HepG2 (cell line): ENCODE measurements around the gene CIBAR2. TPM values are rescaled to one million over a fixed set of nuclear protein-coding genes. Genes with fewer than 3 reads are reported as not detected.

Experiments
- ADNP ChIP-seq: sonication (generic); formaldehyde crosslinking; IDR thresholded peaks from 2 replicates; pipeline ENCODE4 v1.4.0; 2020; ENCODE audit warnings: missing genetic modification reagents
- CEBPB ChIP-seq: IDR thresholded peaks from 2 replicates; pipeline ENCODE4 v1.6.1; 2011; ENCODE audit warnings: low read depth, low read length, improper control_type of control experiment, borderline replicate concordance
- ELF1 ChIP-seq: sonication (generic); formaldehyde crosslinking; IDR thresholded peaks from 2 replicates; pipeline ENCODE4 v1.4.0; 2020; ENCODE audit warnings: missing genetic modification reagents
- ETV6 ChIP-seq: sonication (generic); formaldehyde crosslinking; conservative IDR thresholded peaks from 2 replicates; pipeline ENCODE4 v1.4.0; 2020; ENCODE audit warnings: missing genetic modification reagents
- FOXK1 ChIP-seq: sonication (generic); formaldehyde crosslinking; IDR thresholded peaks from 2 replicates; pipeline ENCODE4 v1.4.0; 2020; ENCODE audit warnings: low read depth, missing genetic modification reagents, borderline replicate concordance
- HNRNPK ChIP-seq: fragments of 200-400 bp; formaldehyde crosslinking; IDR thresholded peaks from 2 replicates; pipeline ENCODE4 v1.6.1; 2018; ENCODE audit warnings: low read length, low read depth, moderate library complexity, mild to moderate bottlenecking; ENCODE audit not compliant: poor library complexity, severe bottlenecking
- JDP2 ChIP-seq: sonication (generic); formaldehyde crosslinking; IDR thresholded peaks from 2 replicates; pipeline ENCODE4 v1.8.1; 2022; ENCODE audit warnings: missing genetic modification reagents, borderline replicate concordance
- KDM5A ChIP-seq: fragments of 200-600 bp; sonication (generic); IDR thresholded peaks from 2 replicates; pipeline ENCODE4 v1.7.0; 2018; ENCODE audit warnings: antibody characterized with exemption, mild to moderate bottlenecking, low read length, borderline replicate concordance
- MBNL3 ChIP-seq: fragments of 250-450 bp; sonication (Bioruptor Pico); conservative IDR thresholded peaks from 2 replicates; pipeline ENCODE4 v1.8.0; 2022; ENCODE audit warnings: mild to moderate bottlenecking, inconsistent platforms
- MEF2D ChIP-seq: sonication (generic); formaldehyde crosslinking; IDR thresholded peaks from 2 replicates; pipeline ENCODE4 v1.5.1; 2020; ENCODE audit warnings: mild to moderate bottlenecking, missing genetic modification reagents
- NFYB ChIP-seq: sonication (generic); formaldehyde crosslinking; IDR thresholded peaks from 2 replicates; pipeline ENCODE4 v1.4.0; 2020; ENCODE audit warnings: missing genetic modification reagents
- NR2F1 ChIP-seq, 2 experiments: fragments of 450-650 bp in 1 of 2; formaldehyde crosslinking in 1 of 2; IDR thresholded peaks; 2 replicates each; pipeline versions ENCODE4 v1.5.0 to v1.6.1; 2016 to 2020; ENCODE audit warnings: mild to moderate bottlenecking in 1 of 2, missing compliant biosample characterization in 1 of 2, missing genetic modification reagents in 1 of 2, moderate library complexity in 1 of 2
- PHB2 ChIP-seq: fragments of 450-650 bp; IDR thresholded peaks from 2 replicates; pipeline ENCODE4 v1.6.1; 2018; ENCODE audit not compliant: partially characterized antibody
- TCF7 ChIP-seq: sonication (generic); IDR thresholded peaks from 2 replicates; pipeline ENCODE4 v1.6.1; 2016; ENCODE audit warnings: antibody characterized with exemption, low read depth
- ZFP36 ChIP-seq: fragments of 150-350 bp; IDR thresholded peaks from 2 replicates; pipeline ENCODE4 v1.6.1; 2018; ENCODE audit warnings: borderline replicate concordance, low read length, low read depth; ENCODE audit not compliant: partially characterized antibody
- ZNF468 ChIP-seq: sonication (generic); formaldehyde crosslinking; IDR thresholded peaks from 2 replicates; pipeline ENCODE4 v1.8.0; 2022; ENCODE audit warnings: mild to moderate bottlenecking, moderate library complexity, missing genetic modification reagents
- ZNF558 ChIP-seq: sonication (generic); formaldehyde crosslinking; IDR thresholded peaks from 2 replicates; pipeline ENCODE4 v1.9.0; 2022; ENCODE audit warnings: mild to moderate bottlenecking, missing genetic modification reagents, borderline replicate concordance
- ZNF569 ChIP-seq: sonication (generic); formaldehyde crosslinking; IDR thresholded peaks from 2 replicates; pipeline ENCODE4 v1.5.0; 2020; ENCODE audit warnings: mild to moderate bottlenecking, missing genetic modification reagents, moderate library complexity, borderline replicate concordance
- ZNF629 ChIP-seq: sonication (generic); formaldehyde crosslinking; conservative IDR thresholded peaks from 2 replicates; pipeline ENCODE4 v1.5.0; 2020; ENCODE audit warnings: missing genetic modification reagents
- ZSCAN31 ChIP-seq: sonication (generic); formaldehyde crosslinking; IDR thresholded peaks from 2 replicates; pipeline ENCODE4 v1.5.0; 2020; ENCODE audit warnings: low read depth, mild to moderate bottlenecking, missing genetic modification reagents
- polyA plus RNA-seq, 8 experiments: library from polyadenylated mRNA; depleted of rRNA in 3 of 8; stranded (reverse) in 7 of 8; unstranded in 1 of 8; fragments of >200 nt; fragmentation: Illumina TruSeq in 4 of 8; extraction: Trizol in 4 of 8; gene quantifications; 2 replicates each; pipeline versions ENCODE4 v1.2.1 to v1.2.3, GENCODE V29; 2011 to 2016; ENCODE audit warnings: low read depth in 4 of 8, missing spikeins in 1 of 8, mixed read lengths in 1 of 8; ENCODE audit not compliant: insufficient read depth in 1 of 8
- total RNA-seq, 5 experiments: library from RNA; depleted of rRNA; stranded (reverse); fragments of >200 nt; fragmentation: Illumina TruSeq; extraction: Trizol; gene quantifications; 2 replicates each; pipeline ENCODE4 v1.2.3, GENCODE V29; 2016; ENCODE audit warnings: low read depth in 1 of 5
- TF ChIP-seq, protein P1 (sequence below): sonication (generic); formaldehyde crosslinking; conservative IDR thresholded peaks from 2 replicates; pipeline ENCODE4 v1.5.0; 2020; ENCODE audit warnings: missing genetic modification reagents
- TF ChIP-seq, protein P2 (sequence below): sonication (generic); formaldehyde crosslinking; IDR thresholded peaks from 2 replicates; pipeline ENCODE4 v1.5.1; 2020; ENCODE audit warnings: mild to moderate bottlenecking, missing genetic modification reagents
- TF ChIP-seq, protein P3 (sequence below): sonication (generic); formaldehyde crosslinking; IDR thresholded peaks from 2 replicates; pipeline ENCODE4 v1.8.1; 2023; ENCODE audit warnings: mild to moderate bottlenecking, missing genetic modification reagents

Gene CIBAR2
- total and polyA plus RNA-seq, 2 of the 13 experiments (the other 11 are each of a cell fraction or from before 2014, with no cell fraction given): not detected

DNA sequence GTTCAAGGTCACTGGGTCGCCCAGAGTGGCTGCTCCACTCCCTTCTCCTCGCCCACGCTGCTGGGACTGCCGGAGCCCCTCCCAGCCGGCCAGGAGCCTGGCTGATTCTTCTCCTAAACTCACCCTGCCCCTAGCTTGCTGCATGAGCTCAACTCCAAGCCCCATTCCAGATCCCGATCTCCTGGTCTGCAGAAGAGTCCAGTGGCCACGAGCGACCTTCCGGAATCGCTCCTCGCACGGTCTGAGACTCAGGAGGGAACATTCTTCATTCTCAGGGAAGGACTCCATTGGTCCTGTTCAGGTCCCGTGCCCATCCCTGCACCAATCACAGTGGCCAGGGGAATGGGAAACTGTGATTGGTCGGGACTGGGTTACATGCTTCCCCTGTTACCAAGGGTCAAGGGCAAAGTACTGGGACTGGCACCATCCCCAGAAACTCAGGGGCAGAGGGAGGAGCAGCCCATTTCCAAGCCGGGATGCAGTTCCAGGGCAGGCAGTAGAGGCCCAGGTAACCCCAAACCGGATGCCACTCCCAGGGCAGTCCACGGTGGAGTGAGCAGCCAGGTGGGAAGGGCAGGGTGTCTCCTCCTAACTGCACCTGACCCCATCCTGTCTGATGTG, 24.5 kb upstream of the CIBAR2 start (continued):
- peak; percentile 80 for TF ChIP-seq ZSCAN31 (CRISPR knock-in tag)
- peak; percentile 95 for TF ChIP-seq ZNF558 (CRISPR knock-in tag)
- peak; percentile 68; the same call in 1 of the 2 replicates for TF ChIP-seq FOXK1 (CRISPR knock-in tag)
- TF ChIP-seq, protein P1, sequence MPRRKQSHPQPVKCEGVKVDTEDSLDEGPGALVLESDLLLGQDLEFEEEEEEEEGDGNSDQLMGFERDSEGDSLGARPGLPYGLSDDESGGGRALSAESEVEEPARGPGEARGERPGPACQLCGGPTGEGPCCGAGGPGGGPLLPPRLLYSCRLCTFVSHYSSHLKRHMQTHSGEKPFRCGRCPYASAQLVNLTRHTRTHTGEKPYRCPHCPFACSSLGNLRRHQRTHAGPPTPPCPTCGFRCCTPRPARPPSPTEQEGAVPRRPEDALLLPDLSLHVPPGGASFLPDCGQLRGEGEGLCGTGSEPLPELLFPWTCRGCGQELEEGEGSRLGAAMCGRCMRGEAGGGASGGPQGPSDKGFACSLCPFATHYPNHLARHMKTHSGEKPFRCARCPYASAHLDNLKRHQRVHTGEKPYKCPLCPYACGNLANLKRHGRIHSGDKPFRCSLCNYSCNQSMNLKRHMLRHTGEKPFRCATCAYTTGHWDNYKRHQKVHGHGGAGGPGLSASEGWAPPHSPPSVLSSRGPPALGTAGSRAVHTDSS (CRISPR knock-in tag): no peak
- TF ChIP-seq MEF2D: peak; percentile 56
- no peak for TF ChIP-seq KDM5A
- no peak for TF ChIP-seq PHB2
- no peak for TF ChIP-seq ETV6 (CRISPR knock-in tag)
- TF ChIP-seq CEBPB: no peak
- no peak for TF ChIP-seq TCF7
- peak in 1 of 2 experiments; percentile 73; a peak in 3 of 4 replicates for TF ChIP-seq NR2F1 (CRISPR knock-in tag; IDR thresholded peaks at IDR 0.05)
- peak; percentile 55; the same call in 1 of the 2 replicates for TF ChIP-seq ZNF629 (CRISPR knock-in tag)
- no peak for TF ChIP-seq JDP2
- no peak for TF ChIP-seq HNRNPK
- no peak for TF ChIP-seq ZNF569 (CRISPR knock-in tag)
- TF ChIP-seq, protein P2, sequence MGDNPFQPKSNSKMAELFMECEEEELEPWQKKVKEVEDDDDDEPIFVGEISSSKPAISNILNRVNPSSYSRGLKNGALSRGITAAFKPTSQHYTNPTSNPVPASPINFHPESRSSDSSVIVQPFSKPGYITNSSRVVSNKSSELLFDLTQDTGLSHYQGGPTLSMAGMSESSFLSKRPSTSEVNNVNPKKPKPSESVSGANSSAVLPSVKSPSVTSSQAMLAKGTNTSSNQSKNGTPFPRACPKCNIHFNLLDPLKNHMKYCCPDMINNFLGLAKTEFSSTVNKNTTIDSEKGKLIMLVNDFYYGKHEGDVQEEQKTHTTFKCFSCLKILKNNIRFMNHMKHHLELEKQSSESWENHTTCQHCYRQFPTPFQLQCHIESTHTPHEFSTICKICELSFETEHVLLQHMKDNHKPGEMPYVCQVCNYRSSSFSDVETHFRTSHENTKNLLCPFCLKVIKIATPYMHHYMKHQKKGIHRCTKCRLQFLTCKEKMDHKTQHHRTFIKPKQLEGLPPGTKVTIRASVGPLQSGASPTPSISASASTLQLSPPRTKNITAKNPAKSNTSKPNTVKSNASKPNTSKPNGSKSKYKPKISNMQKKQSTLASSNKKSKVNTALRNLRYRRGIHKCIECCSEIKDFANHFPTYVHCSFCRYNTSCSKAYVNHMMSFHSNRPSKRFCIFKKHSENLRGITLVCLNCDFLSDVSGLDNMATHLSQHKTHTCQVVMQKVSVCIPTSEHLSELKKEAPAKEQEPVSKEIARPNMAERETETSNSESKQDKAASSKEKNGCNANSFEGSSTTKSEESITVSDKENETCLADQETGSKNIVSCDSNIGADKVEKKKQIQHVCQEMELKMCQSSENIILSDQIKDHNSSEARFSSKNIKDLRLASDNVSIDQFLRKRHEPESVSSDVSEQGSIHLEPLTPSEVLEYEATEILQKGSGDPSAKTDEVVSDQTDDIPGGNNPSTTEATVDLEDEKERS (CRISPR knock-in tag): peak; percentile 97
- TF ChIP-seq ELF1 (CRISPR knock-in tag): peak; percentile 62
- TF ChIP-seq, protein P3, sequence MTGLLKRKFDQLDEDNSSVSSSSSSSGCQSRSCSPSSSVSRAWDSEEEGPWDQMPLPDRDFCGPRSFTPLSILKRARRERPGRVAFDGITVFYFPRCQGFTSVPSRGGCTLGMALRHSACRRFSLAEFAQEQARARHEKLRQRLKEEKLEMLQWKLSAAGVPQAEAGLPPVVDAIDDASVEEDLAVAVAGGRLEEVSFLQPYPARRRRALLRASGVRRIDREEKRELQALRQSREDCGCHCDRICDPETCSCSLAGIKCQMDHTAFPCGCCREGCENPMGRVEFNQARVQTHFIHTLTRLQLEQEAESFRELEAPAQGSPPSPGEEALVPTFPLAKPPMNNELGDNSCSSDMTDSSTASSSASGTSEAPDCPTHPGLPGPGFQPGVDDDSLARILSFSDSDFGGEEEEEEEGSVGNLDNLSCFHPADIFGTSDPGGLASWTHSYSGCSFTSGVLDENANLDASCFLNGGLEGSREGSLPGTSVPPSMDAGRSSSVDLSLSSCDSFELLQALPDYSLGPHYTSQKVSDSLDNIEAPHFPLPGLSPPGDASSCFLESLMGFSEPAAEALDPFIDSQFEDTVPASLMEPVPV (CRISPR knock-in tag): peak; percentile 94
- no peak; the same call in 1 of the 2 replicates for TF ChIP-seq MBNL3 (CRISPR knock-in tag)
- no peak for TF ChIP-seq ADNP (CRISPR knock-in tag)
- no peak for TF ChIP-seq ZNF468
- TF ChIP-seq NFYB (CRISPR knock-in tag): peak; percentile 97
- TF ChIP-seq ZFP36: no peak
